Dendritic cell treated with granulocyte-macrophage colony-stimulating factor and Interleukin-4, amounts not matched to agents 40 ng/mL and 50 ng/mL, for 4 days (primary cell): ENCODE data around the gene TNFRSF9.
"Not testable (repeated sequence)": the region's sequence is repeated elsewhere in the genome, so short reads cannot be mapped to it uniquely, and the experiment has no call there.

Source experiments
- H3K27ac Mint-ChIP-seq: one replicate; pipeline ENCODE4 v1.8.0; 2022; ENCODE audit warnings: mild to moderate bottlenecking, mixed read lengths
- H3K27me3 Mint-ChIP-seq: one replicate; pipeline ENCODE4 v1.8.0; 2022; ENCODE audit warnings: mild to moderate bottlenecking, mixed read lengths
- H3K36me3 Mint-ChIP-seq: one replicate; pipeline ENCODE4 v1.8.0; 2022; ENCODE audit warnings: low read depth, mixed read lengths
- H3K4me1 Mint-ChIP-seq: one replicate; pipeline ENCODE4 v1.8.0; 2022; ENCODE audit warnings: low read depth, mixed read lengths
- H3K4me3 Mint-ChIP-seq: one replicate; pipeline ENCODE4 v1.8.0; 2022; ENCODE audit warnings: mild to moderate bottlenecking, moderate library complexity, mixed read lengths
- H3K9me3 Mint-ChIP-seq: one replicate; pipeline ENCODE4 v1.8.0; 2022; ENCODE audit warnings: mixed read lengths
- intact Hi-C: fragments of 100-400 bp; cut with micrococcal nuclease; formaldehyde crosslinking; loops from one replicate; pipeline ENCODE4 v1.15.0; 2022

The TNFRSF9 gene

GRCh38 chr1:7967651-7968050, 27.0 kb upstream of the TNFRSF9 start:
- Mint-ChIP-seq H3K9me3 (no peaks in the 10 kb centered on the region), H3K4me1 (peaks cover 22% of the 10 kb centered on the region), H3K27me3 (no peaks in the 10 kb centered on the region), H3K36me3 (peaks cover 94% of the 10 kb centered on the region), H3K4me3 (no peak overlapping the region), H3K27ac (no peak overlapping the region)
- intact Hi-C loops = no loop called here

GRCh38 chr1:7967196-7967595, 26.6 kb upstream of the TNFRSF9 start:
- intact Hi-C loops = no loop called here
- no peaks in the 10 kb centered on the region for H3K27me3 Mint-ChIP-seq
- no peak overlapping the region for H3K4me3 Mint-ChIP-seq
- peaks cover 91% of the 10 kb centered on the region for H3K36me3 Mint-ChIP-seq
- H3K27ac Mint-ChIP-seq = peak overlapping the region; percentile 8
- H3K4me1 Mint-ChIP-seq = peaks cover 22% of the 10 kb centered on the region
- no peaks in the 10 kb centered on the region for H3K9me3 Mint-ChIP-seq

- no peaks in the 10 kb centered on the region for H3K9me3 Mint-ChIP-seq
- H3K4me3 Mint-ChIP-seq = no peak overlapping the region
- H3K4me1 Mint-ChIP-seq = peaks cover 30% of the 10 kb centered on the region
- no peak overlapping the region for H3K27ac Mint-ChIP-seq
- peaks cover 78% of the 10 kb centered on the region for H3K36me3 Mint-ChIP-seq
- intact Hi-C loops = loop anchor here (5.0 kb wide), 1 partner anchor 182 kb away; the partner anchor contains the start of gene PER3
- no peaks in the 10 kb centered on the region for H3K27me3 Mint-ChIP-seq
These were observed 23.8 kb upstream of the TNFRSF9 start for GRCh38 chr1:7964476-7964875.

- not testable (repeated sequence) for H3K4me3 Mint-ChIP-seq, H3K9me3 Mint-ChIP-seq, H3K27me3 Mint-ChIP-seq
- Mint-ChIP-seq H3K4me1 (peaks cover 37% of the 10 kb centered on the region), H3K36me3 (peaks cover 72% of the 10 kb centered on the region), H3K27ac (peak overlapping the region; percentile 66)
- intact Hi-C loops = loop anchor here (5.0 kb wide), 1 partner anchor 182 kb away; the partner anchor contains the start of gene PER3
These were observed 23.2 kb upstream of the TNFRSF9 start for GRCh38 chr1:7963841-7964240.

GRCh38 chr1:7963378-7963730, 22.7 kb upstream of the TNFRSF9 start:
- not testable (repeated sequence) for H3K27me3 Mint-ChIP-seq, H3K4me3 Mint-ChIP-seq, H3K9me3 Mint-ChIP-seq
- Mint-ChIP-seq H3K4me1 (peaks cover 37% of the 10 kb centered on the region), H3K27ac (peak overlapping the region; percentile 66), H3K36me3 (peaks cover 67% of the 10 kb centered on the region)
- intact Hi-C loops = loop anchor here (5.0 kb wide), 1 partner anchor 181 kb away; the partner anchor contains the start of gene PER3

- H3K27ac Mint-ChIP-seq = peak overlapping the region; percentile 97
- H3K36me3 Mint-ChIP-seq = peaks cover 66% of the 10 kb centered on the region
- H3K9me3 Mint-ChIP-seq = no peaks in the 10 kb centered on the region
- H3K4me1 Mint-ChIP-seq = peaks cover 37% of the 10 kb centered on the region
- no peaks in the 10 kb centered on the region for H3K27me3 Mint-ChIP-seq
- intact Hi-C loops = loop anchor here (5.0 kb wide), 1 partner anchor 181 kb away; the partner anchor contains the start of gene PER3
- peak overlapping the region; percentile 96 for H3K4me3 Mint-ChIP-seq
These were observed 22.2 kb upstream of the TNFRSF9 start for GRCh38 chr1:7962636-7963377.

GRCh38 chr1:7962014-7962335, 21.3 kb upstream of the TNFRSF9 start:
- peaks cover 32% of the 10 kb centered on the region for H3K4me1 Mint-ChIP-seq
- H3K4me3 Mint-ChIP-seq = peak overlapping the region; percentile 96
- H3K9me3 Mint-ChIP-seq = no peaks in the 10 kb centered on the region
- H3K27me3 Mint-ChIP-seq = no peaks in the 10 kb centered on the region
- intact Hi-C loops = loop anchor here (5.0 kb wide), 1 partner anchor 180 kb away; the partner anchor contains the start of gene PER3
- H3K36me3 Mint-ChIP-seq = peaks cover 59% of the 10 kb centered on the region
- H3K27ac Mint-ChIP-seq = peak overlapping the region; percentile 97

- Mint-ChIP-seq H3K36me3 (peaks cover 53% of the 10 kb centered on the region), H3K4me1 (peaks cover 27% of the 10 kb centered on the region), H3K9me3 (no peaks in the 10 kb centered on the region), H3K4me3 (peak within 1 kb of the TSS; percentile 96), H3K27me3 (no peaks in the 10 kb centered on the region), H3K27ac (peak within 1 kb of the TSS; percentile 97)
- intact Hi-C loops = loop anchor here (5.0 kb wide), 1 partner anchor 179 kb away; the partner anchor contains the start of gene PER3
These were observed 20.8 kb upstream of the TNFRSF9 start, which contains the start of gene PARK7 for GRCh38 chr1:7961216-7962013. PARK7 (plus strand) TSS chr1:7961711; CDS start chr1:7962786, 1,075 bp downstream.

- H3K27me3 Mint-ChIP-seq = no peaks in the 10 kb centered on the region
- peak overlapping the region; percentile 97 for H3K27ac Mint-ChIP-seq
- intact Hi-C loops = loop anchor here (5.0 kb wide), 1 partner anchor 179 kb away; the partner anchor contains the start of gene PER3
- peak overlapping the region; percentile 96 for H3K4me3 Mint-ChIP-seq
- peaks cover 47% of the 10 kb centered on the region for H3K36me3 Mint-ChIP-seq
- no peaks in the 10 kb centered on the region for H3K9me3 Mint-ChIP-seq
- H3K4me1 Mint-ChIP-seq = peaks cover 27% of the 10 kb centered on the region
These were observed 20.2 kb upstream of the TNFRSF9 start for GRCh38 chr1:7960867-7961215.

GRCh38 chr1:7960165-7960564, 19.5 kb upstream of the TNFRSF9 start:
- H3K4me1 Mint-ChIP-seq = peaks cover 27% of the 10 kb centered on the region
- H3K27me3 Mint-ChIP-seq = no peaks in the 10 kb centered on the region
- H3K36me3 Mint-ChIP-seq = peaks cover 41% of the 10 kb centered on the region
- no peaks in the 10 kb centered on the region for H3K9me3 Mint-ChIP-seq
- intact Hi-C loops = loop anchor here (5.0 kb wide), 1 partner anchor 178 kb away; the partner anchor contains the start of gene PER3
- peak overlapping the region; percentile 96 for H3K4me3 Mint-ChIP-seq
- H3K27ac Mint-ChIP-seq = peak overlapping the region; percentile 97

GRCh38 chr1:7956218-7957032, 15.8 kb upstream of the TNFRSF9 start:
- intact Hi-C loops = no loop called here
- H3K9me3 Mint-ChIP-seq = no peaks in the 10 kb centered on the region
- no peak overlapping the region for H3K4me3 Mint-ChIP-seq
- peaks cover 7% of the 10 kb centered on the region for H3K36me3 Mint-ChIP-seq
- H3K4me1 Mint-ChIP-seq = peaks cover 23% of the 10 kb centered on the region
- no peaks in the 10 kb centered on the region for H3K27me3 Mint-ChIP-seq
- H3K27ac Mint-ChIP-seq = no peak overlapping the region

- H3K27me3 Mint-ChIP-seq = no peaks in the 10 kb centered on the region
- H3K4me3 Mint-ChIP-seq = peak overlapping the region; percentile 83
- peak overlapping the region; percentile 93 for H3K27ac Mint-ChIP-seq
- intact Hi-C loops = no loop called here
- H3K9me3 Mint-ChIP-seq = no peaks in the 10 kb centered on the region
- H3K4me1 Mint-ChIP-seq = peaks cover 16% of the 10 kb centered on the region
- H3K36me3 Mint-ChIP-seq = no peaks in the 10 kb centered on the region
These were observed 14.0 kb upstream of the TNFRSF9 start for GRCh38 chr1:7954683-7955082.

- peak overlapping the region; percentile 93 for H3K27ac Mint-ChIP-seq
- peak overlapping the region; percentile 83 for H3K4me3 Mint-ChIP-seq
- no peaks in the 10 kb centered on the region for H3K36me3 Mint-ChIP-seq
- intact Hi-C loops = no loop called here
- H3K27me3 Mint-ChIP-seq = no peaks in the 10 kb centered on the region
- peaks cover 10% of the 10 kb centered on the region for H3K4me1 Mint-ChIP-seq
- H3K9me3 Mint-ChIP-seq = no peaks in the 10 kb centered on the region
These were observed 13.4 kb upstream of the TNFRSF9 start for GRCh38 chr1:7953850-7954609.
